Caco-2 (cell line): ENCODE results near the gene MRRF. TPM values are rescaled to one million over a fixed set of nuclear protein-coding genes. Genes with fewer than 3 reads are reported as not detected.

ENCODE experiments used
- BruUV-seq: library from RNA; stranded (reverse); fragments of 400-500 nt; replicated peaks from 2 replicates; lab custom pipeline; 2021; lab: Mats Ljungman, UMichigan
- CTCF ChIA-PET: fragments of 300-600 bp; sonication (Branson Sonifier 250); formaldehyde crosslinking; loops from one replicate; lab custom pipeline; 2022; ENCODE audit warnings: antibody characterized with exemption; lab: Charles Lee
- POLR2A ChIA-PET: fragments of 300-600 bp; sonication (Branson Sonifier 250); formaldehyde crosslinking; loops from one replicate; lab custom pipeline; 2022; ENCODE audit warnings: antibody characterized with exemption; lab: Charles Lee
- DNase-seq, 2 experiments: peaks; one replicate each; pipeline versions ENCODE4 v3.0.0 to v3.0.0-alpha.2; 2020 to 2022
- H3K27me3 ChIP-seq: replicated peaks from 2 replicates; pipeline ENCODE4 v1.6.0; 2011; ENCODE audit warnings: low read length; ENCODE audit not compliant: control insufficient read depth, insufficient read depth
- H3K36me3 ChIP-seq: 2 replicates; pipeline ENCODE4 v1.5.1; 2011; ENCODE audit warnings: low read length; ENCODE audit not compliant: control insufficient read depth, insufficient read depth
- H3K4me1 ChIP-seq: fragments of 250-450 bp; sonication (Bioruptor Pico); 2 replicates; pipeline ENCODE4 v1.5.1; 2020; ENCODE audit warnings: mild to moderate bottlenecking
- H3K4me3 ChIP-seq: 2 replicates; pipeline ENCODE4 v1.5.1; 2011; ENCODE audit warnings: low read depth, mild to moderate bottlenecking, control low read depth, low read length
- H3K9me3 ChIP-seq: fragments of 250-450 bp; sonication (Bioruptor Pico); 2 replicates; pipeline ENCODE4 v1.5.1; 2020; ENCODE audit warnings: mild to moderate bottlenecking, moderate library complexity
- H3K27ac Mint-ChIP-seq: one replicate; pipeline ENCODE4 v1.8.0; 2022; ENCODE audit warnings: mixed read lengths; ENCODE audit not compliant: unreplicated experiment
- H3K27me3 Mint-ChIP-seq: one replicate; pipeline ENCODE4 v1.8.0; 2022; ENCODE audit warnings: mixed read lengths; ENCODE audit not compliant: insufficient read depth, unreplicated experiment
- H3K36me3 Mint-ChIP-seq: one replicate; pipeline ENCODE4 v1.8.0; 2022; ENCODE audit warnings: mild to moderate bottlenecking, mixed read lengths; ENCODE audit not compliant: insufficient read depth, unreplicated experiment
- H3K4me1 Mint-ChIP-seq: one replicate; pipeline ENCODE4 v1.8.0; 2022; ENCODE audit warnings: low read depth, mixed read lengths; ENCODE audit not compliant: unreplicated experiment
- H3K4me3 Mint-ChIP-seq: one replicate; pipeline ENCODE4 v1.8.0; 2022; ENCODE audit warnings: mild to moderate bottlenecking, moderate library complexity, mixed read lengths; ENCODE audit not compliant: unreplicated experiment
- H3K9me3 Mint-ChIP-seq: one replicate; pipeline ENCODE4 v1.8.0; 2022; ENCODE audit warnings: mixed read lengths; ENCODE audit not compliant: unreplicated experiment
- intact Hi-C: fragments of 100-400 bp; cut with micrococcal nuclease; formaldehyde crosslinking; loops from one replicate; pipeline ENCODE4 v1.10.0; 2022; ENCODE audit not compliant: unreplicated experiment
- total RNA-seq: library from RNA; stranded (reverse); gene quantifications from 2 replicates; pipeline ENCODE4 v1.2.3, GENCODE V29; 2022
- TF ChIP-seq, protein P1 (sequence below), 2 experiments: fragments of 200-600 bp in 1 of 2; IDR thresholded peaks; 1 replicate in 1 of 2; 2 replicates in 1 of 2; pipeline versions ENCODE4 v1.5.1 to v1.8.0; 2011 to 2022; ENCODE audit warnings: antibody characterized with exemption in 1 of 2, control low read depth in 1 of 2, inconsistent platforms in 1 of 2, low read depth in 1 of 2, low read length in 1 of 2, mild to moderate bottlenecking in 1 of 2, moderate library complexity in 1 of 2; ENCODE audit not compliant: insufficient read depth in 1 of 2, severe bottlenecking in 1 of 2, unreplicated experiment in 1 of 2

The MRRF gene
- total RNA-seq, 1 experiment from 2014 or later = 64.6 TPM

DNA sequence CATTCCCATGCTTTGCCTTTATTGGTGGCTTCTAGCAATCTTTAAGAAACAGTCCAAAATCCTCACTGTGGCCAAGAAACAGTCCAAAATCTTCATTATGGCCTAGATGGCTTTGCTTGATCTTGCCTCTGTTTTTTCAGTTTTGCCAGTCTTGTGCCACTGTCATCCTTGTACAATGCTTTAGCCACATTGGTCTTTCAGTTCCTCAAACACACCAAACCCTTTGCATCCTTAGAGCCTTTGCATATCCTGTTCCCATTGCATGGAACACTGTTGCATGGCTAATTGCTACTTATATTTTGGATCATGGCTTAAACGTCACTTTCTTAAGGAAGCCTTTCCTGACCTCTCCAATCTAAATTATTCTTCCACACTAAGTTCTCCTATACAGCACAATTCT is 22.1 kb downstream of the MRRF start:
- no peaks in the 10 kb centered on the region for H3K27me3 ChIP-seq
- DNase-seq = no peak
- H3K4me3 ChIP-seq = no peak overlapping the region
- Mint-ChIP-seq H3K4me1 (no peaks in the 10 kb centered on the region), H3K36me3 (peaks cover 53% of the 10 kb centered on the region), H3K4me3 (no peak overlapping the region), H3K27me3 (no peaks in the 10 kb centered on the region), H3K9me3 (no peaks in the 10 kb centered on the region), H3K27ac (no peak overlapping the region)
- peaks cover 1% of the 10 kb centered on the region; the same call in 1 of the 2 replicates for H3K36me3 ChIP-seq
- ChIA-PET POLR2A (no interaction called here), CTCF (no interaction called here)
- intact Hi-C loops = no loop called here
- BruUV-seq = no TSS peak
- no peaks in the 10 kb centered on the region for H3K4me1 ChIP-seq
- no peaks in the 10 kb centered on the region for H3K9me3 ChIP-seq
- TF ChIP-seq, protein P1, sequence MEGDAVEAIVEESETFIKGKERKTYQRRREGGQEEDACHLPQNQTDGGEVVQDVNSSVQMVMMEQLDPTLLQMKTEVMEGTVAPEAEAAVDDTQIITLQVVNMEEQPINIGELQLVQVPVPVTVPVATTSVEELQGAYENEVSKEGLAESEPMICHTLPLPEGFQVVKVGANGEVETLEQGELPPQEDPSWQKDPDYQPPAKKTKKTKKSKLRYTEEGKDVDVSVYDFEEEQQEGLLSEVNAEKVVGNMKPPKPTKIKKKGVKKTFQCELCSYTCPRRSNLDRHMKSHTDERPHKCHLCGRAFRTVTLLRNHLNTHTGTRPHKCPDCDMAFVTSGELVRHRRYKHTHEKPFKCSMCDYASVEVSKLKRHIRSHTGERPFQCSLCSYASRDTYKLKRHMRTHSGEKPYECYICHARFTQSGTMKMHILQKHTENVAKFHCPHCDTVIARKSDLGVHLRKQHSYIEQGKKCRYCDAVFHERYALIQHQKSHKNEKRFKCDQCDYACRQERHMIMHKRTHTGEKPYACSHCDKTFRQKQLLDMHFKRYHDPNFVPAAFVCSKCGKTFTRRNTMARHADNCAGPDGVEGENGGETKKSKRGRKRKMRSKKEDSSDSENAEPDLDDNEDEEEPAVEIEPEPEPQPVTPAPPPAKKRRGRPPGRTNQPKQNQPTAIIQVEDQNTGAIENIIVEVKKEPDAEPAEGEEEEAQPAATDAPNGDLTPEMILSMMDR (IDR thresholded peaks at IDR 0.05; ENCODE audit: insufficient read depth in 1 of 2, low read depth in 1 of 2, low read length in 1 of 2, severe bottlenecking in 1 of 2, unreplicated experiment in 1 of 2) = no peak

GRCh38 chr9:122287214-122287720 is 22.6 kb downstream of the MRRF start:
- no TSS peak for BruUV-seq
- Mint-ChIP-seq H3K27me3 (no peaks in the 10 kb centered on the region), H3K27ac (no peak overlapping the region), H3K36me3 (peaks cover 56% of the 10 kb centered on the region), H3K4me3 (no peak overlapping the region), H3K9me3 (no peaks in the 10 kb centered on the region), H3K4me1 (no peaks in the 10 kb centered on the region)
- intact Hi-C loops = no loop called here
- TF ChIP-seq, protein P1 (IDR thresholded peaks at IDR 0.05; ENCODE audit: insufficient read depth in 1 of 2, low read depth in 1 of 2, low read length in 1 of 2, severe bottlenecking in 1 of 2, unreplicated experiment in 1 of 2) = no peak
- DNase-seq = no peak
- Histone ChIP-seq H3K4me3 (no peak overlapping the region), H3K4me1 (no peaks in the 10 kb centered on the region), H3K27me3 (no peaks in the 10 kb centered on the region), H3K9me3 (no peaks in the 10 kb centered on the region), H3K36me3 (0 out of 2 replicates have a peak, but pooled peaks cover 1% of the 10 kb centered on the region)
- POLR2A ChIA-PET = no interaction called here
- CTCF ChIA-PET = interaction anchor here (0.6 kb wide), 1 partner anchor 413 kb away, joined by 3 read pairs; no protein-coding TSS in a partner anchor

GRCh38 chr9:122291458-122291857 is 26.8 kb downstream of the MRRF start:
- Histone ChIP-seq H3K9me3 (no peaks in the 10 kb centered on the region), H3K4me1 (no peaks in the 10 kb centered on the region), H3K36me3 (peaks cover 1% of the 10 kb centered on the region; the same call in 1 of the 2 replicates), H3K4me3 (no peak overlapping the region), H3K27me3 (no peaks in the 10 kb centered on the region)
- no peaks in the 10 kb centered on the region for H3K4me1 Mint-ChIP-seq
- H3K9me3 Mint-ChIP-seq = no peaks in the 10 kb centered on the region
- ChIA-PET POLR2A (no interaction called here), CTCF (no interaction called here)
- TF ChIP-seq, protein P1 (IDR thresholded peaks at IDR 0.05; ENCODE audit: insufficient read depth in 1 of 2, low read depth in 1 of 2, low read length in 1 of 2, severe bottlenecking in 1 of 2, unreplicated experiment in 1 of 2) = no peak
- peaks cover 68% of the 10 kb centered on the region for H3K36me3 Mint-ChIP-seq
- DNase-seq = no peak
- no TSS peak for BruUV-seq
- no peak overlapping the region for H3K27ac Mint-ChIP-seq
- H3K27me3 Mint-ChIP-seq = no peaks in the 10 kb centered on the region
- H3K4me3 Mint-ChIP-seq = no peak overlapping the region
- intact Hi-C loops = no loop called here
